Measurements from ENCODE around the gene PCMT1.

DNA sequence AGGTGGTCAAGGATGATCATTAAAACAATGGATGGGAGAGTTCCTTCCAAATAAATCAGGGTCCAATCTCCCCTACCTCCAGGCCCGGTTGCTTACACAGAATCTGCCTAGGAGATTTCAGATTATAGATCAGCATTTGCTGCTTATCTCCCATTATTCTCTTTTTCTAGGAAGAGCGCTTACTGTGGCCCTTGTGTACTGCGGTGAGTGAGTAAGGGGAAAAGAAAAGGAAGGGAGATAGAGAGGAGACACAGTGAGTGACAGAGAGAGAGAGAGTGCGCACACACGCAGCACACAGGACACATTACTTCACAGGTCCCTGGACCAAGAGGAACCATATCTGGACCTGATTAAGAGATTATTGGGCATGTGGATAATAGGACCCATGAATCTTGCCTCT is 37.8 kb upstream of the PCMT1 start:
- TF ChIP-seq, protein P1, sequence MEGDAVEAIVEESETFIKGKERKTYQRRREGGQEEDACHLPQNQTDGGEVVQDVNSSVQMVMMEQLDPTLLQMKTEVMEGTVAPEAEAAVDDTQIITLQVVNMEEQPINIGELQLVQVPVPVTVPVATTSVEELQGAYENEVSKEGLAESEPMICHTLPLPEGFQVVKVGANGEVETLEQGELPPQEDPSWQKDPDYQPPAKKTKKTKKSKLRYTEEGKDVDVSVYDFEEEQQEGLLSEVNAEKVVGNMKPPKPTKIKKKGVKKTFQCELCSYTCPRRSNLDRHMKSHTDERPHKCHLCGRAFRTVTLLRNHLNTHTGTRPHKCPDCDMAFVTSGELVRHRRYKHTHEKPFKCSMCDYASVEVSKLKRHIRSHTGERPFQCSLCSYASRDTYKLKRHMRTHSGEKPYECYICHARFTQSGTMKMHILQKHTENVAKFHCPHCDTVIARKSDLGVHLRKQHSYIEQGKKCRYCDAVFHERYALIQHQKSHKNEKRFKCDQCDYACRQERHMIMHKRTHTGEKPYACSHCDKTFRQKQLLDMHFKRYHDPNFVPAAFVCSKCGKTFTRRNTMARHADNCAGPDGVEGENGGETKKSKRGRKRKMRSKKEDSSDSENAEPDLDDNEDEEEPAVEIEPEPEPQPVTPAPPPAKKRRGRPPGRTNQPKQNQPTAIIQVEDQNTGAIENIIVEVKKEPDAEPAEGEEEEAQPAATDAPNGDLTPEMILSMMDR (IDR thresholded peaks at IDR 0.05) = no peak
- TF ChIP-seq POLR2A (IDR thresholded peaks at IDR 0.05) = no peak

Measured in testis (tissue), 2 donors.